HG03139 (cell line): ENCODE results near the gene KRTAP10-4.
"Not testable (repeated sequence)": the region's sequence is repeated elsewhere in the genome, so short reads cannot be mapped to it uniquely, and the experiment has no call there.

ENCODE experiments used
- ATAC-seq: cut with Tn5 transposase; IDR thresholded peaks from one replicate; pipeline ENCODE4 v1.9.1; 2021; ENCODE audit not compliant: unreplicated experiment

Gene KRTAP10-4

DNA sequence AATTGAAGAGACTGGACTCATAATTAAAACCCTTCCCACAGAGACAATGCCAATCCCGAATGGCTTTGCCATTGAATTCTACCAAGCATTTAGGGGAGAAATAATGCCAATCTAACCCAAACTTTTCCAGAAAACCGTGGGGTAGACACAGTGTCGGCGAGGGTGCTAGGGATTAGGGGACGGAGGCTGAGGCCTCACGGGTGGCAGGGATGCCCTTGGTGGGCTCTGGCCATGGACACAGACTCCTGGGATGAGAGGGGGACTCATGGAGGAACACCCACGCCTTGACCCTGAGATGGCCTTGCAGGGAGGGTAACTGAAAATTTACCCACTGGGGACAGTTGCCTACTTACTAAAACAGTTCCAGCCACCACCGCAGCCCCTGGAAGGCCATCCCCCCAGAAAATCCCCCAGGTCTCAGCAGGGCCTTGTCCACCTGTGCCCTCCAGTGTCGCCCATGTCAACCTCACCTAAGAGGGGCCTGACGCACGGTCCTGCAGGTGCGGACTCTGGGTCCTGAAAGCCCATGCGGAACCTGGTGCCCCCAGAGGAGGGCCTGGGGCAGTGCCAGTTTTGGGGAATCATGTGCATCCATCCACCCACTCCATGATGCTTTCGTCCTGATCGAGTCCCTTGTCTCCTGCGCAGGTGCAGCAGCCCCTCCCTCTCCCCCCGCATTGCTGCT is 5.0 kb downstream of the KRTAP10-4 start:
- no peak for ATAC-seq

DNA sequence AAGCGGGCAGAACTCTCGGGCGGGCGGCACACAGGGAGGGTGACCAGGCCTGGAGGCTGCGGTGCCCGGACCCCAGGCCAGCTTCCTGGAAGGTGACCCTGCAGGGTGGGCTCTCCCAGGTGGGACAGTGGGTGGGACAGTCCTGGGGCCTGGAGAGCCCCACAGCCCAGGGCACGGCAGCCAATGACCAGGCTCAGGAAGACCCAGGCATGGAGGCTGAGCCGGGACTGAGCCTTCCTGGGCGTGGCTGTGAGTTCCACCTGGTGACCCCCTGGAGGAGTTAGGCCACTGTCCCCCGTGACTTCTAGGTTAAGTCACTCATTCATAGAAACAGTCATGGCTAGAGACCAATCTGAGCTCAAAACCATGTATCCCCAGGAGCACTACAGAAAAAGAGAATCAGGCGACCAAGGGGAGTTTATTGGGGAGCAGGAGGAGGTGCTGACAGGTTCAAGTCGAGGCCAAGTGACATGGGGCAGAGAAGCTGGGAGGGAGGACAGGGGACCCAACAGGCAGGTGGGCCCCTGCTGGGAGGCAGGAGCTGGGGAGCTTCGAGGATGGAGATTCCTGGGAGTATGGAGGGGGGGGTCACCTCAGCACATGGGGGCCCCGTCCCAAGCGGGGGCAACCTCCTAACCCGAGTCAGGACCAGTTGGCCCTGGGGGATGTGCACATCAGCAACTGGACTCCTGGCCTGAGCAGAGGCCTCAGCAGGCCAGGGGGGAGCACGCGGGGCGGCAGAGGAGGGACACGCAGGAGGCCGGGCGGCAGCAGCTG is 5.7 kb downstream of the KRTAP10-4 start:
- ATAC-seq, result no peak

DNA sequence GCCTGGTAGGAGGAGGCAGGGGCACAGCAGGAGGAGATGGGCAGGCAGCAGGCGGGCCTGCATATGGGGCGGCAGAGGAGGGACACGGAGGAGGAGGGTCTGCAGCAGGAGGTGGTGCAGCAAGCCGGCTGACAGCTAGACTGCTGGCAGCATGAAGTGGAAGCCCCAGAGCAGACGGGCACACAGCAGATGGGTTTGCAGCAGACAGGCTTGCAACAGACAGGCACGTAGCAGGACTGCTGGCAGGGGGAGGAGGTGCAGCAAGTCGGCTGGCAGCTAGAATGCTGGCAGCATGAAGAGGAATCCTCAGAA is 6.3 kb downstream of the KRTAP10-4 start:
- ATAC-seq, result no peak

DNA sequence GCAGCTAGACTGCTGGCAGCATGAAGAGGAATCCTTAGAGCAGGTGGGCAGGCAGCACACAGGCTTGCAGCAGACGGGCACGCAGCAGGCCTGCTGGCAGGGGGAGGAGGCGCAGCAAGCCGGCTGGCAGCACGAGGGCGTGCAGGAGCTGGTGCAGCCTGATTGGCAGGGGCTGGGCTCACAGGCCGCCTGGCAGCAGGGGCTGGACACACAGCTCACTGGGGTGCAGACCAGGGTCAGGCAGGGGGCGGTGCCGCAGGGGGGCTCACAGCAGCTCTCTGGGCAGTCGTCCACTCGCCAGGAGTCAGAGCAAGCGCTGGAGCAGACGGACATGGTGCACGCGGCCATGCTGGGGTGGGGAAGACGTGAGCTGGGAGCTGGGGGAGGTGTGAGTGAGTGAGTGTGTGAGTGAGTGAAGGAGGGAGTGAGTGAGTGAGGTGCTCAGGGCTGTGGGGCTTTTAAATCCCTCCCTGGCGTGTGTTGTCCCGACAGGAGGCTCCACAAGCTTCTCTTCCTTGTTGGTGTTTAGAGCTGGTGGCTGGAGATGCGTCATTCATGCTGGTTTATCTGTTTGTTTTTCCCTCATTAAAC is 6.8 kb downstream of the KRTAP10-4 start, which contains the start of gene KRTAP10-5:
KRTAP10-5 (minus strand) TSS at position 374 of the 591 bp plus-strand sequence; CDS start at position 348, 26 bp downstream.
- ATAC-seq, result not testable (repeated sequence)

DNA sequence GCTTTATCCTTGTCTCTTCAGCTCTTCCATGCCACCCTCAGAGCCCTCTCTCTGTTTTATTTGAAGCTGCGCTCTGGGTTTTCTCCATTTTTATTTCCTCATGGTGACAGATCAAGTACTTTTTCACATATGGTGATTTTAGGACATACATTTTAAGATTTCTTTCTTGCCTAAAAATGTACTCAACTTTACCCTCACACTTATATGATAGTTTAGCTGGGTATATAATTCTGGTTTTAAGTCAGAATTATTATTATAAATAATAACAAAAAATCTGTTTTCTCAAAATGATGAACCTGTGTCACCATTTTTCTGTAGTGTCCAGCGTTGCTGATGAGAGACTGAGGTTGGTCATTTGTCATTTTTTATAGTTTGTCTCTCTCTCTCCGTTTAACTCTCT is 7.6 kb downstream of the KRTAP10-4 start:
- no peak for ATAC-seq

DNA sequence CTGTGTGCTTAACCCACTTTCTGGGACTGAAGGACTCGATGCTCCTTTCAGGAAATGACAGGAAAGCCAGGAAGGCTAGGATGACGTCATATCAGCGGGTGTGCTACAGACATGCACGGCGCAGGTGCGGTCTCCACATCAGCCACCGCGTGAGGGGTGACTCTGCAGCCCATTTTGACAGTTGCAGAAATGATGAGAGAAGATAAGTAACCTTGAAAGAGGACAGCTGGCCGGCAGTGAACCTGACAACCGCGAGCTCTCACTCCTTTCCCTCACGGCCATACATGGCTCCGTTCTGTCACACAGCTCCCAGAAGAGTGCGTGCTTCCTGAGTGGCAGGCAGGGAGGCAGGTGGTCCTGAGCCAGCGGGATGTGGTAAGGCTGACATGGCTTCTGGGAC is 8.5 kb downstream of the KRTAP10-4 start:
- ATAC-seq, result no peak

DNA sequence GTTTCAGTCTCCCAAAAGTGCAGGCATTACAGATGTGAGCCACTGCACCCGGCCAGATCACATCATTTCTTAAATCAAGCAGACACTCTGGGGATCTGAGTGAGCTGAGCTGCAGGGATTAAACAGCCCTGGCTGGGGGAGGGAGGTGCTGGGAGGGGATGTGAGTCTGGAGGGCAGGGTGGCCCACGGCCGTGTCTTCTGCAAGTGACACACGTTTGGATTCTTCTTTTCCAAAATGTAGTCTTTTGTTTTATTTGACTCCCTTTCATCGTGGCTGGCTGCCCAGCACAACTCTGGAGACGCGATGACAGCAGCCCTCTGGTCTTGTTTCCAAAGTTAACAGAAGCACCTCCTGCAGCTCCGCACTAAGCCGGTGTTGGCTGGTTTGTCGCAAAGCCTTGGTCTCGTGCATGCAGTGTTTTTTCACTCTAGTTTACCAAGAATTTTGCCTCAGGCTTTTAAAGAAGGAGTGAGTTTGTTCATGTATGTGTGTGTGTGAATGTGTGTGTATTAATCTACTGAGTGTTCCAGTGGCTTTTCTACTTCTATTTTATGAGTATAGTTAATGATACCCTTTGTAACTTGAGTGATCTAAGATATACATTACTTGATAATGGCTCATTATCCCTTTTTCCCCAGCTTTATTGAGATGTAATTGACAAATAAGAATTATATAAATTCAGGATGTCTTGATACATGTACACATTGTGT is 9.7 kb downstream of the KRTAP10-4 start:
- ATAC-seq, result no peak

DNA sequence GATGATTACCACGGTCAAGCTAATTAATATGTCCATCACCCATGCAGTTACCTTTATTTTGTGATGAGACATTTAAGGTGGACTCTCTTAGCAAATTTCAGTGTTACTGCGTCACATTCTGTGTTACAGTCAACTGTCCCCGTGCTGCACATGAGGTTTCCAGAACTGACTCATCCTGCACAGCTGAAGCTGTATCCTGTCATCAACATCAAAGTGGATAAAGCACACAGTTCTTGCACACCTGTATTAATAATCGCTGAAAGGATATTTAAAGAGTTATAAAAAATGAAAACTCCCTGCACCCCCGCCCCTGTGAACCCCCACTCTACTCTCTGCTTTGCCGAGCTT is 10.2 kb downstream of the KRTAP10-4 start:
- ATAC-seq, result no peak

DNA sequence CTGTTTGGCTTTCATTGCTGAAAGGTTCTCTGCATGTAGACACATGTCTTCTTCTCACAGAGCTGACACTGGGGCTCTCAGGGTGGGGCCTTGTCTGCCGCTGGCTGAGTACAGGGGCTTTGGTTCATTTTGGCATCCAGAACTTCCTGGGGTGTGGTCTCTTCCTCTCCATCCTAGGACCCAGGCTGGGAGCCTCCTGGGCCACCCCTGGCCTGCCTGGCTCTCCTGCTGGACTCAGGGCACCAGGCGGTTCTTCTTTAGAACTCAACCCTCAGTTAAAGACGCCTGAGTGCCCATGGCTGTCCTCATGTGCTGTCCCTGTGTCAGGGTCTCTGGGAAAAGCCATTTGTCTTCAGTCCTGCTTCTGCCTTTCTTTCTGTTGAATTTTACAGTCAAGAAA is 12.4 kb downstream of the KRTAP10-4 start:
- ATAC-seq, result no peak

DNA sequence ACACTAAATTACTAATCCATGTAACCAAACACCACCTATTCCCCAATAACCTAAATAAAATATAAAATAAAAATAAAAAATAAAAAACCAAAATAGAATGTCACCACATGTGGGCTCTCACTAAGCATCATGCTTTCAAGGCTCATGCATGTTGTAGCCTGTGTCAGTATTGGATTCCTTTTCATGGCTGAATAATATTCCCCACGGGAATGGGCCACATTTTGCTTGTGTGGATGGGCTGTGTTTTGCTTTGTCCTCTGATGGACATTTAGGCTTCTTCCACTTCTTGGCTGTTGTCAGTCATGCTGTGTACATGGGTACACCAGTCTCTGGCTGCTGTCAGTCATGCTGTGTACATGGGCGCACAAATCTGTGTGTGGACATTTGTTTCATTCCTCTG is 15.6 kb downstream of the KRTAP10-4 start:
- ATAC-seq, result no peak

DNA sequence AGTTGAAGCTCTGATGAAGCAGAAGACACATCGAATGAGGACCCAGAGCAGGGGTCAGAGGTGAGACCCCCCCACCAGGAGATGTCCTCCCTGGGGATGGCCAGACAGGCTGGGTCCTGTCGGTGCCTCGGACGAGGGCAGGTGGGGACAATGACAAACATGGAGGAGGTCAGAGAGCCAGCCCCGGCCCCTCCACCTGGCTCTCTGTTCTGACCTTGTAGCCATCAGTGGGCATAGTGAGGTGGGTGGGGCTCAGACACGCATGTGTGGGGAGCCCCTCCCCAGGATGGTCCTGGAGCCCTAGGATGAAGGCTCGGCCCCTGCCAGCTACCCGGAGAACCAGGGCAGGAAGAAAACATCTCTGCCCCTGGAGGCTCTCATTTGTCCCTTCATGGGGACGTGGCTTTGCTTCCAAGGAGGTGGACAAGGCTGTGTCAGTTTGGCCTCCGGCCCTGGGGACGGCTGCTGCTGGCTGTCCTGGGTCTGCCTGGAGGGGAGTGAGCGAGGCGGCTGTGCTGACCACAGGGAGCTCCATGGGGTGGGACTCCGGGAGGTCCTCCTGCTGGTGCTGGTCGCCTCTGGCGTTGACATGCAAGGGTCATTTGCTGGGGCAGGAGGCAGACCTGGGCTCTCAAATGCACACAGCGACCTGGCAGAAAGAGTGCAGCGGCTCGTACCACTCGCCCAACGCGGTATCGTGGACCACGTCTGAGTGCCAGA is 16.2 kb downstream of the KRTAP10-4 start:
- ATAC-seq, result no peak

DNA sequence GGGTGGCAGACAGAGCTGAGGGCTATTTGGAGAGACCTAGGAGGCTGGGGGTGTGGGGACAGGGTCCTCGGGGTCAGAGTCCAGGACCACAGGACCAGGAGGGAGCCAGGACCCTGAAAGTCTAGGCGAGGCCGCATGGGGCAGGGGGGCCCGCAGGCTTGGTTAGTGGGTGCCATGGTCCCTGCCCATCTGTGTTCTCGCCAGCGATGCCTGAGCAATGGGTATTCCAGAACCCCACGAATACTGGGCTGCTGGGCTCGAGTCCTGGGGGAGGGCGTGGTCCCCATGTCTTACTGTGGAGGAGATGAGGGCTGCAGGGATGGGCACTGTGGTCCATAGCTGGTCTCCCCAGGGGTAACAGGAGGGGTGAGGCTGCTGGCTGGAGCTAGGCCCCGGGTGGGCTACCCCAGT is 16.8 kb downstream of the KRTAP10-4 start:
- ATAC-seq, result no peak

DNA sequence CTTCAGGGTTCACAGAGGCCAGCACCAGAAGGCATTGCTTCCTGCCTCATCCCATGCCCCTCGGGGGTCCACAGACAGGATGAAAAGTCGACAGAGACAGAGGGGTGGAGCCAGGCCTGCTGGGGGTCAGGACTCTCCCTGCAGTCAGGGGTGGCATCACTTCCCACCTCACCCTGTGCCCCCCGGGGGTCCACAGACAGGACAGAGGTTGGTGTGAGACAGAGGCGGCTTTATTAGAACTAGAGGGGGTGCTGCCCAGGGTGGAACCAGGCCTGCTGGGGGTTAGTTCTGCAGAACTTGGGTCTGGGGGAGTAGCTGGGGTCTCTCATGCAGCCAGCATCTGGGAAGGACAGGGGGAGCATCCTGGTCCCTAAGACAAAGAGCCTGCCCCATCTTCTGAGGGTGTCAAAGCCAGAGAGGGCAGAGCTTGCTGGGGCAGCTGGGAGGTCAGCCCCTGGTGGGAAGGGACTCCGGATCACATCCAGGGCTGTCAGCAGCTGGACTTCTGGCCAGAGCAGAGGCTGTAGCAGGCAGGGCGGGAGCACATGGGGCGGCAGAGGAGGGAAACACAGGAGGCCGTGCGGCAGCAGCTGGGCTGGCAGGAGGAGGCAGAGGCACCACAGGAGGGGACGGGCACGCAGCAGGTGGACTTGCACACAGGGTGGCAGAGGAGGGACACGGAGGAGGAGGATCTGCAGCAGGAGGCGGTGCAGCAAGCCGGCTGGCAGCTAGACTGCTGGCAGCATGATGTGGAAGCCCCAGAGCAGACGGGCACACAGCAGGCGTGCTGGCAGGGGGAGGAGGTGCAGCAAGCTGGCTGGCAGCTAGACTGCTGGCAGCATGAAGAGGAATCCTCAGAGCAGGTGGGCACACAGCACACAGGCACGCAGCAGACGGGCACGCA is 17.6 kb downstream of the KRTAP10-4 start:
- ATAC-seq, result not testable (repeated sequence)

DNA sequence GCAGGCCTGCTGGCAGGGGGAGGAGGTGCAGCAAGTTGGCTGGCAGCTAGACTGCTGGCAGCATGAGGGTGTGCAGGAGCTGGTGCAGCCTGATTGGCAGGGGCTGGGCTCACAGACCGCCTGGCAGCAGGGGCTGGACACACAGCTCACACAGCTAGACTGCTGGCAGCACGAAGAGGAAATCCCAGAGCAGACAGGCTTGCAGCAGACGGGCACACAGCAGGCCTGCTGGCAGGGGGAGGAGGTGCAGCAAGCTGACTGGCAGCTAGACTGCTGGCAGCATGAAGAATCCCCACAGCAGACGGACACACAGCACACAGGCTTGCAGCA is 18.2 kb downstream of the KRTAP10-4 start:
- ATAC-seq, result not testable (repeated sequence)

DNA sequence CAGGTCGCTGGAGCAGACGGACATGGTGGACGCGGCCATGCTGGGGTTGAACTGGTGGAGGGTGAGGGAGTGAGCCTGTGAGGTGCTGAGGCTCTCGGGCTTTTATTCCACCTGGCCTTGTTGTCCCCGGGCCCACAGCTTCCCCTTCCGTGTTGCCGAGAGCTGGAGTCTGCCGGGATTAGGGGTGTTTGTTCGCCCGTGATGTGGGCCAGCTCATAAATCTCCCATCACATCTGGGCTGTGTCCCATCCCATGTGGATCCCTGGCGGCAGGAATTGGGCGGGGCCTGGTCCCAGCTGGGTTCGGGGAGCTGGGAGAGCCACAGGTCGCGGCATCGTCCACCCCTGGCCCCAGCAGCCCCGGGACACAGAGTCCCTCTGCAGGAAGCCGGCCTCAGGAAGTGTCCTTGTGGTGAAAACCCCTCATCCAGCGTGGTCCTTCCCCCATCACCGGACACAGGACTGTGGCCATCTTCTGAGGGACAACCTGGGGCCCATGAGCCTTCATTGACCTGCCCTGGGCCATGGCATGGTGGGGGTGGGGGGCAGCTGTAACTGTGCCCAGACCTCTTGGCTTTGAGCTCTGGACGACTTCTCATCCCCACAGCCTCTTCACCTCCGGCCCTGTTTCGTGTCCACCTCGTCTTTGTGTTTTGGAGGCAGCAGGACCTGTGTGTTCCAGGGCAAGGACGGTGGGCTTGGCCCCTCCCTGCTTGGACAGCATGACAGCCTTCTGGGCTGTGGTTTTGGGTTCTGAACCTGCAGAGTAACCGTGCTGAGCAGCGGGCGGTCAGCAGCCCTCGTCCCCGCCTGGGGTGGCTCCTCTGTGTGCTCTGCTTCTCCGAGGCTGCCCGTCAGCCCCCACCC is 19.1 kb downstream of the KRTAP10-4 start, which contains the start of gene KRTAP10-6:
KRTAP10-6 (minus strand) TSS at position 60 of the 866 bp plus-strand sequence; CDS start at position 39, 21 bp downstream.
- no peak for ATAC-seq

DNA sequence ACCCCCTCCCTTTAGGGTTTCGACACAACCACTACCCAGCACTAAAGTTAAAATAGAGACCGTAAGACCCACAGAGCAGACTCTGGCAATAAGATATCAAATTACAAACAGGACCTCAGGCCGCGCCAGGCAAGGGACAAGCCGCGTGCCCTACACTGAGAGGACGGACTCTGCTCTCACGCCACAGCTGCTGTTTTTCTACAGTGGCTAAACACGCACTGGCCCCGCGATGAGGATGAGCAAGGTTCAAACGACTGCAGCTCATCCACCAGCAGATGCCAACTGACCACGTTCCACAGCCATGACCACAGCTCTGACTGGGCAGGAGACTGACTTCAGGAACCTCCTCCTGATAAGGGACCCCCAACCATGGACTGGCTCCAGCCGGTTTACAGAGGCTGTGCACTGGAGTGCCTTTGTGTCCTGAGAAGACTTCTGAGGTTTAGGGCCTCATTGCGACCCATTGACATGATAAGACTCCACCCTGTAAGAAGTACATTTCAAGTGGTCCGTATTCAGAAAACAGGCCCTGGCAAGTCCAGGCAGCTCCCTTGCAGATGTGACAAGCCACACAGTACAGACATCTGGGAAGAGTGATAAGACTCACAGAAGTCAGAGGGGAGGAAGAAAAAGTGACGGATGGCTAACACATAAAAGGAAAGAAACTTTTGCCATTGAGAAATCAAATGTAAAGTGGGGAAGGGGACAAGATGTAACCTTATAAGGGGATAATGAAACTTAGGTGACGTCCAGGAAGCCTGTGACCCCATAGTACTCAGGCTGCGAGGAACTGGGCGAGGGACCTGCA is 20.3 kb downstream of the KRTAP10-4 start:
- ATAC-seq, result no peak

DNA sequence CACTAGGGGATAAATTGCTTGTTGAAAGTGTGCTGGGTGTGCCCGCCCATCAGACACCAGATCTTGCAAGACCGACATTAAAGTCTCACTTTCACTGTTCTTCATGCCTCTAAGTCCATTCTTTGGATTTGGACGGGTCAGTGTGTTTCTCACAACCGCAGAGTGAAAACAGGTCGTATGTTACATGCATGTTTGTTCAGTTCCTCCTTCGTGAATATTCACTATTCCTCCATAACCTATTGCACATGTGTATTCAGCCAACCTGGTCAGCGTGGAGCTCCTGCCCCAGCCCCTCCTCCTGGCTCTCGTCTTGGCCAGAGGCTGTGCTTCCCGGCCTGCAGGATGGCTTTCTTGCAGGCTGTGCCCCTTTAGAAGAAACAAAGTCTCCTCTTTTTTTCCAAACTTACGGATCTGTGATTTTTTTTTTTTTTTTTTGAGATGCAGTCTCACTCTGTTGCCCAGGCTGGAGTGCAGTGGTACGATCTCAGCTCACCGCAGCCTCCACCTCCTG is 20.9 kb downstream of the KRTAP10-4 start:
- no peak for ATAC-seq

DNA sequence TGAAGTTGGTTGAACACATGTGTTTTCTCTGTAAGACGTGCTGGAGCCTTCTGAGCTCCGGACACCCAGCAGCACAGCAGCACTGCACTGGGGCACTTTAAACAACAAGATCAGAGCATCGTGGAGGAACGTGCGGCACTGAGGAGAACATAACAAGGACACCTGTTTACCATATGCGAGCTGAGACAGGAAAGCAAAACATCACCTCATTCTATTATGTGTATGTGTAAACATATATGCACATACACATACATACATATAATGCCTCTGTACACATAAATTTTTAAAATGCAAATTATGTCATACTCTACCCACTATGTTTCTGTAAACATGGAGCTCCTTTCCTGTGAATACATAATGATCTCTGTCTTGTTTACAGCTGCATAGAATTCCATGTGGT is 22.0 kb downstream of the KRTAP10-4 start:
- no peak for ATAC-seq
